Suprapubic skin (tissue), 4 donors: ENCODE measurements around the gene FXR2.

Experiments used
- EP300 ChIP-seq: sonication (generic); formaldehyde crosslinking; IDR thresholded peaks from one replicate; pipeline ENCODE4 v1.6.1; 2017; ENCODE audit warnings: antibody characterized with exemption
- POLR2A ChIP-seq, 2 donors: fragments of 450-650 bp; IDR thresholded peaks; one replicate each; pipeline ENCODE4 v1.6.1; 2017; ENCODE audit warnings: antibody characterized with exemption in 2 of 2, mild to moderate bottlenecking in 2 of 2, moderate library complexity in 2 of 2
- POLR2AphosphoS5 ChIP-seq, 3 donors: sonication (generic); formaldehyde crosslinking; IDR thresholded peaks; one replicate each; pipeline ENCODE4 v1.6.1; 2017; ENCODE audit warnings: antibody characterized with exemption in 3 of 3
- TF ChIP-seq, protein P1 (sequence below), 2 donors: fragments of 200-600 bp in 1 of 2; fragments of 450-650 bp in 1 of 2; sonication (generic) in 1 of 2; IDR thresholded peaks; one replicate each; pipeline ENCODE4 v1.5.1; 2016 to 2019; ENCODE audit warnings: antibody characterized with exemption in 2 of 2, mild to moderate bottlenecking in 1 of 2, moderate library complexity in 1 of 2

DNA sequence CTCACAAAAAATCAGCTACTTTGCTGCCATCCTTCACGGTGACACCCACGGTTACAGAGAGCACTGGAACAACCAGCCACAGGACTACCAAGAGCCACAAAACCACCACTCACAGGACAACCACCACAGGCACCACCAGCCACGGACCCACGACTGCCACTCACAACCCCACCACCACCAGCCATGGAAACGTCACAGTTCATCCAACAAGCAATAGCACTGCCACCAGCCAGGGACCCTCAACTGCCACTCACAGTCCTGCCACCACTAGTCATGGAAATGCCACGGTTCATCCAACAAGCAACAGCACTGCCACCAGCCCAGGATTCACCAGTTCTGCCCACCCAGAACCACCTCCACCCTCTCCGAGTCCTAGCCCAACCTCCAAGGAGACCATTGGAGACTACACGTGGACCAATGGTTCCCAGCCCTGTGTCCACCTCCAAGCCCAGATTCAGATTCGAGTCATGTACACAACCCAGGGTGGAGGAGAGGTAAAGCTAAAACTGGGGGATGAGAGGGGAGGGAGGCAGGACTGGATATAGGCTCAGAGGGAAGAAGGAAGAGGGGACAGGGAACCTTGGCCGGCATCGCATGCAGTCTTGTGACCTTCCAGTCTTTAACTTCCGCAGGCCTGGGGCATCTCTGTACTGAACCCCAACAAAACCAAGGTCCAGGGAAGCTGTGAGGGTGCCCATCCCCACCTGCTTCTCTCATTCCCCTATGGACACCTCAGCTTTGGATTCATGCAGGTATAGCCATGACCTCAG is 34.7 kb downstream of the FXR2 start:
- TF ChIP-seq POLR2A (IDR thresholded peaks at IDR 0.05) (peak in 1 of 2 donors; percentile 4), POLR2AphosphoS5 (IDR thresholded peaks at IDR 0.05) (no peak), EP300 (no peak)
- TF ChIP-seq, protein P1, sequence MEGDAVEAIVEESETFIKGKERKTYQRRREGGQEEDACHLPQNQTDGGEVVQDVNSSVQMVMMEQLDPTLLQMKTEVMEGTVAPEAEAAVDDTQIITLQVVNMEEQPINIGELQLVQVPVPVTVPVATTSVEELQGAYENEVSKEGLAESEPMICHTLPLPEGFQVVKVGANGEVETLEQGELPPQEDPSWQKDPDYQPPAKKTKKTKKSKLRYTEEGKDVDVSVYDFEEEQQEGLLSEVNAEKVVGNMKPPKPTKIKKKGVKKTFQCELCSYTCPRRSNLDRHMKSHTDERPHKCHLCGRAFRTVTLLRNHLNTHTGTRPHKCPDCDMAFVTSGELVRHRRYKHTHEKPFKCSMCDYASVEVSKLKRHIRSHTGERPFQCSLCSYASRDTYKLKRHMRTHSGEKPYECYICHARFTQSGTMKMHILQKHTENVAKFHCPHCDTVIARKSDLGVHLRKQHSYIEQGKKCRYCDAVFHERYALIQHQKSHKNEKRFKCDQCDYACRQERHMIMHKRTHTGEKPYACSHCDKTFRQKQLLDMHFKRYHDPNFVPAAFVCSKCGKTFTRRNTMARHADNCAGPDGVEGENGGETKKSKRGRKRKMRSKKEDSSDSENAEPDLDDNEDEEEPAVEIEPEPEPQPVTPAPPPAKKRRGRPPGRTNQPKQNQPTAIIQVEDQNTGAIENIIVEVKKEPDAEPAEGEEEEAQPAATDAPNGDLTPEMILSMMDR (IDR thresholded peaks at IDR 0.05): no peak
